HL-60 (cell line): ENCODE results near the gene TNNT2.

Source experiments
- DNase-seq, 2 experiments: peaks; one replicate each; pipeline ENCODE4 v3.0.0-alpha.2; 2010 to 2020; ENCODE audit warnings: low read depth in 1 of 2, low spot score in 1 of 2
- H3K27ac ChIP-seq: fragments of 250-450 bp; sonication (Bioruptor Pico); replicated peaks from 2 replicates; pipeline ENCODE4 v1.5.1; 2020; ENCODE audit warnings: mild to moderate bottlenecking, moderate library complexity
- H3K27me3 ChIP-seq: fragments of 250-450 bp; sonication (Bioruptor Pico); 2 replicates; pipeline ENCODE4 v1.5.1; 2021; ENCODE audit warnings: mild to moderate bottlenecking, moderate library complexity; ENCODE audit not compliant: insufficient read depth, poor library complexity, severe bottlenecking
- H3K4me3 ChIP-seq: replicated peaks from 2 replicates; pipeline ENCODE4 v1.5.1; 2011; ENCODE audit warnings: mild to moderate bottlenecking, control low read depth, low read length; ENCODE audit not compliant: insufficient read depth
- GABPA ChIP-seq: IDR thresholded peaks from 2 replicates; pipeline ENCODE4 v1.6.1; 2012; ENCODE audit warnings: low read depth
- POLR2AphosphoS5 ChIP-seq: IDR thresholded peaks from 2 replicates; pipeline ENCODE4 v1.6.1; 2012; ENCODE audit warnings: low read depth
- SPI1 ChIP-seq: IDR thresholded peaks from 2 replicates; pipeline ENCODE4 v1.6.1; 2012; ENCODE audit warnings: low read depth, mild to moderate bottlenecking, borderline replicate concordance
- TF ChIP-seq, protein P1 (sequence below): IDR thresholded peaks from 2 replicates; pipeline ENCODE4 v1.6.1; 2012; ENCODE audit warnings: low read depth; ENCODE audit not compliant: insufficient replicate concordance
- TF ChIP-seq, protein P2 (sequence below): IDR thresholded peaks from one replicate; pipeline ENCODE4 v1.5.1; 2011; ENCODE audit warnings: low read length, control low read depth, inconsistent platforms; ENCODE audit not compliant: insufficient read depth

Gene TNNT2

DNA sequence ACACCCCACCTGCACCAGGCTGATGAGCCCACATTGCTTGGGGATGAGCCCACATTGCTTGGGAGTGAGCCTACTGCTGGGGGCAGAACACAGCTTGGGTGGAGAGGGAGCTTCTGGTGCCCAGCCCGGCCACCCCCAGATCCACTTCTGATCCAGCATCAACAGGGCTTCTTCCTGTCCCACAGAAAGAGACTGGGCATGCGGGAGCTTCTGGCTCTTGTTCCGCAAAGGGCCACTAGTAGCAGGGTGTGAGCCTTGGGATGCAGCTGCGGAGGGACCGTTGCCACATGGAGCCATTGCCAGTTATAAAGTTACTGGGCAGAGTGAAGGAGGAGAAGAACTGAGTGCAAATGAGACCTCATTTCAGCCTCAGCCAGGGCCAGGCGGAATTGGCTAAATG is 57.8 kb downstream of the TNNT2 start:
- DNase-seq = no peak
- Histone ChIP-seq H3K27ac (no peak overlapping the region), H3K27me3 (no peaks in the 10 kb centered on the region), H3K4me3 (no peak overlapping the region)
- TF ChIP-seq GABPA (no peak), POLR2AphosphoS5 (no peak), SPI1 (no peak)
- TF ChIP-seq, protein P1, sequence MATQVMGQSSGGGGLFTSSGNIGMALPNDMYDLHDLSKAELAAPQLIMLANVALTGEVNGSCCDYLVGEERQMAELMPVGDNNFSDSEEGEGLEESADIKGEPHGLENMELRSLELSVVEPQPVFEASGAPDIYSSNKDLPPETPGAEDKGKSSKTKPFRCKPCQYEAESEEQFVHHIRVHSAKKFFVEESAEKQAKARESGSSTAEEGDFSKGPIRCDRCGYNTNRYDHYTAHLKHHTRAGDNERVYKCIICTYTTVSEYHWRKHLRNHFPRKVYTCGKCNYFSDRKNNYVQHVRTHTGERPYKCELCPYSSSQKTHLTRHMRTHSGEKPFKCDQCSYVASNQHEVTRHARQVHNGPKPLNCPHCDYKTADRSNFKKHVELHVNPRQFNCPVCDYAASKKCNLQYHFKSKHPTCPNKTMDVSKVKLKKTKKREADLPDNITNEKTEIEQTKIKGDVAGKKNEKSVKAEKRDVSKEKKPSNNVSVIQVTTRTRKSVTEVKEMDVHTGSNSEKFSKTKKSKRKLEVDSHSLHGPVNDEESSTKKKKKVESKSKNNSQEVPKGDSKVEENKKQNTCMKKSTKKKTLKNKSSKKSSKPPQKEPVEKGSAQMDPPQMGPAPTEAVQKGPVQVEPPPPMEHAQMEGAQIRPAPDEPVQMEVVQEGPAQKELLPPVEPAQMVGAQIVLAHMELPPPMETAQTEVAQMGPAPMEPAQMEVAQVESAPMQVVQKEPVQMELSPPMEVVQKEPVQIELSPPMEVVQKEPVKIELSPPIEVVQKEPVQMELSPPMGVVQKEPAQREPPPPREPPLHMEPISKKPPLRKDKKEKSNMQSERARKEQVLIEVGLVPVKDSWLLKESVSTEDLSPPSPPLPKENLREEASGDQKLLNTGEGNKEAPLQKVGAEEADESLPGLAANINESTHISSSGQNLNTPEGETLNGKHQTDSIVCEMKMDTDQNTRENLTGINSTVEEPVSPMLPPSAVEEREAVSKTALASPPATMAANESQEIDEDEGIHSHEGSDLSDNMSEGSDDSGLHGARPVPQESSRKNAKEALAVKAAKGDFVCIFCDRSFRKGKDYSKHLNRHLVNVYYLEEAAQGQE = no peak
- TF ChIP-seq, protein P2, sequence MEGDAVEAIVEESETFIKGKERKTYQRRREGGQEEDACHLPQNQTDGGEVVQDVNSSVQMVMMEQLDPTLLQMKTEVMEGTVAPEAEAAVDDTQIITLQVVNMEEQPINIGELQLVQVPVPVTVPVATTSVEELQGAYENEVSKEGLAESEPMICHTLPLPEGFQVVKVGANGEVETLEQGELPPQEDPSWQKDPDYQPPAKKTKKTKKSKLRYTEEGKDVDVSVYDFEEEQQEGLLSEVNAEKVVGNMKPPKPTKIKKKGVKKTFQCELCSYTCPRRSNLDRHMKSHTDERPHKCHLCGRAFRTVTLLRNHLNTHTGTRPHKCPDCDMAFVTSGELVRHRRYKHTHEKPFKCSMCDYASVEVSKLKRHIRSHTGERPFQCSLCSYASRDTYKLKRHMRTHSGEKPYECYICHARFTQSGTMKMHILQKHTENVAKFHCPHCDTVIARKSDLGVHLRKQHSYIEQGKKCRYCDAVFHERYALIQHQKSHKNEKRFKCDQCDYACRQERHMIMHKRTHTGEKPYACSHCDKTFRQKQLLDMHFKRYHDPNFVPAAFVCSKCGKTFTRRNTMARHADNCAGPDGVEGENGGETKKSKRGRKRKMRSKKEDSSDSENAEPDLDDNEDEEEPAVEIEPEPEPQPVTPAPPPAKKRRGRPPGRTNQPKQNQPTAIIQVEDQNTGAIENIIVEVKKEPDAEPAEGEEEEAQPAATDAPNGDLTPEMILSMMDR = no peak

DNA sequence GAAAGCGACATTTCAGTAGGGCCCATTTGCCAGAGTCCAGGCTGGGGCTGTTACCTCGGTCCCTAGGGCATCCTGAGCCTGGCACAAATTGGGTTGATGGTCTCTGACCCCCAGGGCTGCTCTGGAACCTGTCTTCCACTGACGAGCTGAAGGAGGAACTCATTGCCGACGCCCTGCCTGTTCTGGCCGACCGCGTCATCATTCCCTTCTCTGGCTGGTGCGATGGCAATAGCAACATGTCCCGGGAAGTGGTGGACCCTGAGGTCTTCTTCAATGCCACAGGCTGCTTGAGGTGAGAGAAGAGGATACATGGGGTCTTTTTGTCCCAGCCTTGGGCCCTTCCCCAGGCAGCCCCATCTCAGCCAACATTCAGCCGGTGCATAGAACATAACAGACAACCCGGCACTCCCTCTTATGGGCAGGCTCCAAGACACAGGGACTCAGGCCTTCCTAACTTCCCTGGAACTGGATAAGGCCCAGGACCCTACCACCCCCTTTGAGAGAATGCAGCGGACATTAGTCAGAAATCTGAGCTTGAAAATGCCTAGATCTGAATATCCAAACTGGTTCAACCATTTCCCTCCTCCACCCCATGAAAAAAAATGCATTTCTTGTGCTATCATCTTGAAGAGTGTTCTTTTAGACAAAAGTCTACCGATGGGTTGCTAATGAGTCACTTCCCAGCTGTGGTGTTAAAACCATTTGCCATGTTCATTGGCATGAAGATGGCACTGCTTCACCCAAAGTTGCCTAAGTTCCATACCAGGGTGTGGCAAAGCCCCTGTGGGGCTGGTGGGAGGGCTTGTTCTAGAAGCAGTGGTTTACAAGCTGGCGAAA is 58.8 kb downstream of the TNNT2 start:
- Histone ChIP-seq H3K27ac (no peak overlapping the region), H3K27me3 (no peaks in the 10 kb centered on the region), H3K4me3 (no peak overlapping the region)
- DNase-seq = no peak
- no peak for TF ChIP-seq POLR2AphosphoS5
- TF ChIP-seq, protein P1 = no peak
- no peak for TF ChIP-seq SPI1
- no peak for TF ChIP-seq GABPA

DNA sequence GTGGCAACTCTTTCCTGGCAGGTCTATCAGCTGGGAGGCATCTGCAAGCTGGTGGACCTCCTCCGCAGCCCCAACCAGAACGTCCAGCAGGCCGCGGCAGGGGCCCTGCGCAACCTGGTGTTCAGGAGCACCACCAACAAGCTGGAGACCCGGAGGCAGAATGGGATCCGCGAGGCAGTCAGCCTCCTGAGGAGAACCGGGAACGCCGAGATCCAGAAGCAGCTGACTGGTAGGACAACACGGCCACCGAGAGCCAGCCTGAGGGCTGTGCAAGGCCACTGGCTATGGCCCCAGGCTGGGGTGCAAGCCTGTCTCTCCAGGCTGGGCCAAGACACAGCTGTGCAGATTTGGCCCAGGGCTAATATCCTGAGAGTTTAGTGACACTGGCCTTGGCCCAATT is 59.9 kb downstream of the TNNT2 start:
- no peak overlapping the region for H3K27ac ChIP-seq
- no peak overlapping the region for H3K4me3 ChIP-seq
- DNase-seq = no peak
- no peaks in the 10 kb centered on the region for H3K27me3 ChIP-seq
- TF ChIP-seq POLR2AphosphoS5 = no peak
- TF ChIP-seq GABPA = no peak
- TF ChIP-seq, protein P1 = no peak
- TF ChIP-seq, protein P2 = no peak
- no peak for TF ChIP-seq SPI1
